Prostate gland (tissue), 2 donors: Measurements from ENCODE around the gene BAIAP2L1. TPM values are rescaled to one million over a fixed set of nuclear protein-coding genes. Genes with fewer than 3 reads are reported as not detected.

Experiments
- DNase-seq: peaks from one replicate; pipeline ENCODE4 v3.0.0-alpha.2; 2019; ENCODE audit warnings: low spot score
- H3K27ac ChIP-seq, 2 donors: fragments of 200-600 bp; sonication (generic); 2 replicates each; pipeline ENCODE4 v1.5.1; 2017 to 2019
- H3K27me3 ChIP-seq: fragments of 200-600 bp; sonication (generic); replicated peaks from 2 replicates; pipeline ENCODE4 v1.5.1; 2019; ENCODE audit not compliant: insufficient read depth
- H3K36me3 ChIP-seq, 2 donors: fragments of 200-600 bp; sonication (generic); 1 replicate in 1 of 2; 2 replicates in 1 of 2; pipeline versions ENCODE4 v1.5.1 to v1.8.1; 2017 to 2019
- H3K4me1 ChIP-seq: fragments of 200-600 bp; sonication (generic); replicated peaks from 2 replicates; pipeline ENCODE4 v1.5.1; 2019
- H3K4me3 ChIP-seq, 2 donors: fragments of 200-600 bp; sonication (generic); 2 replicates each; pipeline ENCODE4 v1.5.1; 2017 to 2019
- H3K9me3 ChIP-seq: fragments of 200-600 bp; sonication (generic); 2 replicates; pipeline ENCODE4 v1.5.1; 2017
- POLR2A ChIP-seq: fragments of 450-650 bp; IDR thresholded peaks from one replicate; pipeline ENCODE4 v1.6.1; 2016; ENCODE audit warnings: antibody characterized with exemption, mild to moderate bottlenecking
- POLR2AphosphoS5 ChIP-seq: sonication (generic); formaldehyde crosslinking; IDR thresholded peaks from one replicate; pipeline ENCODE4 v1.6.1; 2017; ENCODE audit warnings: antibody characterized with exemption
- WGBS: methylation state at CpG from one replicate; pipeline ENCODE4 v1.1.5; 2018; 5-methylcytosine and 5-hydroxymethylcytosine counted together
- intact Hi-C: fragments of 100-400 bp; cut with DNase I; formaldehyde crosslinking; loops from one replicate; pipeline ENCODE4 v1.14.2; 2022
- total RNA-seq, 2 donors: library from RNA; depleted of rRNA; stranded (reverse); fragments of >200 nt; gene quantifications; one replicate each; pipeline ENCODE4 v1.1.0, GENCODE V29; 2016
- TF ChIP-seq, protein P1 (sequence below), 4 experiments: fragments of 200-600 bp in 2 of 4; fragments of 450-650 bp in 2 of 4; sonication (generic) in 2 of 4; IDR thresholded peaks; 1 replicate in 3 of 4; 2 replicates in 1 of 4; pipeline ENCODE4 v1.5.1; 2016 to 2019; ENCODE audit warnings: antibody characterized with exemption in 4 of 4, mild to moderate bottlenecking in 2 of 4, moderate library complexity in 2 of 4

Gene BAIAP2L1
- total RNA-seq, 2 donors from 2014 or later: 24.7 to 41.6 TPM

DNA sequence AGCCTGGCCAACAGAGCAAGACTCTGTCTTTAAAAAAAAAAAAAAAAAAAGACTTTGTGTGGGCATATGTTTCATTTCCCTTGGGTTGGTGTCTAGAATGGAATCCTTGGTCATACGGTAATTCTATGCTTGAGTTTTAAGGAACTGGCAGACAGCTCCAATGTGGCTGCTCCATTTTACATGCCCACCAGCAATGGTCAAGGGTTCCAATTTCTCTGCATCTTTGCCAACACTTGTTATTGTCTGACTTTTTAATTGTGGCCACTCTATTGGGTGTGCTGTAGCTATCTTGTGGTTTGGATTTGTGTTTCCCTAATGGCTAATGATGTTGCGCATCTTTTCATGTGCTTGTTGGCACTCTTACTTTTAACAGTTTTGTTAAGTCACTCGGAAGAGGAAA, 61.8 kb downstream of the BAIAP2L1 start:
- DNase-seq: no peak
- intact Hi-C loops: no loop called here
- Histone ChIP-seq H3K4me1 (no peaks in the 10 kb centered on the region), H3K27ac (no peak overlapping the region), H3K36me3 (no peaks in the 10 kb centered on the region), H3K4me3 (no peak overlapping the region), H3K9me3 (no peaks in the 10 kb centered on the region), H3K27me3 (no peaks in the 10 kb centered on the region)
- WGBS: 94% methylated on average over 3 of the region's 3 CpGs
- TF ChIP-seq POLR2A (no peak), POLR2AphosphoS5 (no peak)
- TF ChIP-seq, protein P1, sequence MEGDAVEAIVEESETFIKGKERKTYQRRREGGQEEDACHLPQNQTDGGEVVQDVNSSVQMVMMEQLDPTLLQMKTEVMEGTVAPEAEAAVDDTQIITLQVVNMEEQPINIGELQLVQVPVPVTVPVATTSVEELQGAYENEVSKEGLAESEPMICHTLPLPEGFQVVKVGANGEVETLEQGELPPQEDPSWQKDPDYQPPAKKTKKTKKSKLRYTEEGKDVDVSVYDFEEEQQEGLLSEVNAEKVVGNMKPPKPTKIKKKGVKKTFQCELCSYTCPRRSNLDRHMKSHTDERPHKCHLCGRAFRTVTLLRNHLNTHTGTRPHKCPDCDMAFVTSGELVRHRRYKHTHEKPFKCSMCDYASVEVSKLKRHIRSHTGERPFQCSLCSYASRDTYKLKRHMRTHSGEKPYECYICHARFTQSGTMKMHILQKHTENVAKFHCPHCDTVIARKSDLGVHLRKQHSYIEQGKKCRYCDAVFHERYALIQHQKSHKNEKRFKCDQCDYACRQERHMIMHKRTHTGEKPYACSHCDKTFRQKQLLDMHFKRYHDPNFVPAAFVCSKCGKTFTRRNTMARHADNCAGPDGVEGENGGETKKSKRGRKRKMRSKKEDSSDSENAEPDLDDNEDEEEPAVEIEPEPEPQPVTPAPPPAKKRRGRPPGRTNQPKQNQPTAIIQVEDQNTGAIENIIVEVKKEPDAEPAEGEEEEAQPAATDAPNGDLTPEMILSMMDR (IDR thresholded peaks at IDR 0.05): no peak

- 94% methylated on average over 6 of the region's 6 CpGs for WGBS
- intact Hi-C loops: no loop called here
- Histone ChIP-seq H3K27me3 (no peaks in the 10 kb centered on the region), H3K36me3 (no peaks in the 10 kb centered on the region), H3K27ac (no peak overlapping the region), H3K4me1 (no peaks in the 10 kb centered on the region), H3K9me3 (no peaks in the 10 kb centered on the region), H3K4me3 (no peak overlapping the region)
- DNase-seq: no peak
- TF ChIP-seq, protein P1 (IDR thresholded peaks at IDR 0.05): no peak
- no peak for TF ChIP-seq POLR2AphosphoS5
- no peak for TF ChIP-seq POLR2A
These were observed 62.4 kb downstream of the BAIAP2L1 start for GRCh38 chr7:98338441-98338840.

DNA sequence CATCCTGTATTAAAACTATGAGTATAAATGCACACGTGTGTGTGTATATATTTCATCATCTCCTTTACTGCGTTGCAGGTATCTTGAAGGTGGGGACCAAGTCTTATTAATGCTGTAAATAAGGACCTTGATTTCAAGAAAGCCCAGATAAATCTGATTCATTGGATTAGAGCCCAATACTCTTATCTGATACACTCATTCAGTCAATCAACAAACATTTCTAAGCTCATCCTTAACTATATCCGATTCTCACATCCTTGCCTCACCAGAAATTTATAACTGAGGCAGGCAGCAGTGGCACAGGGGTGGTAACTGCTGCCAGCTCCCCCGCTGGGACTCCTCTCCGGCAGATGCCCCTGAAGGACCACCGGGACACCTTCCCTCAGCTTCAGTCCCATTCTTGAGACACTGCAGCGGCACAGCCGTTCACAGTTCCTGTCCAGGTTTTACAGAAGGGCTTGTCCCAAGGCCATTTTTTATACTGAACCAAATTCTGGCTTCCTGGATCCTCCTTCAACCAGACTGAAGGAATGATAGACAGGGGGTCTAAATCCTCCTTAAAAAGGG, 65.4 kb downstream of the BAIAP2L1 start:
- intact Hi-C loops: no loop called here
- WGBS: 94% methylated on average over 8 of the region's 8 CpGs
- H3K27me3 ChIP-seq: no peaks in the 10 kb centered on the region
- H3K36me3 ChIP-seq: no peaks in the 10 kb centered on the region
- H3K4me1 ChIP-seq: no peaks in the 10 kb centered on the region
- no peak overlapping the region for H3K4me3 ChIP-seq
- H3K9me3 ChIP-seq: no peaks in the 10 kb centered on the region
- TF ChIP-seq, protein P1 (IDR thresholded peaks at IDR 0.05): no peak
- no peak for TF ChIP-seq POLR2A
- TF ChIP-seq POLR2AphosphoS5: no peak
- no peak for DNase-seq
- H3K27ac ChIP-seq: no peak overlapping the region

DNA sequence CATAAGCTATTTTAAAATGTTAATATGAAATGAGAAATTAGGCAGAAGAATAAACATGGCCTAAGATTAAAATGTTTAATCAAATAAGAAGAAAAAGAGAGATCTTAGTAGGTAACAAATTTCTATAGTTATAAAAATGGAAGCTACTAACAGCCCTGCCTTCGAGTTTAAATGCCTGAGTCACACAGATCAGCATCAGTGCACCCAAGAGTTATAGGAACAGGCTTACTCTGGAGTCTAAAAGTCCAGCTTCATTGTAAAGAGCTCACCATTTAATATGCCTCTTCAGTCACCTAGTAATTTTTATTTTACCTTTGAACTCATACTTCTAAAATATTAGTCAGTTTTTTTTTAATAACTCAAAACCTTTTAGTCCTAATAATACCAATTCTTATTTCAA, 66.8 kb downstream of the BAIAP2L1 start:
- no peak overlapping the region for H3K27ac ChIP-seq
- DNase-seq: no peak
- no peaks in the 10 kb centered on the region for H3K36me3 ChIP-seq
- no peak for TF ChIP-seq POLR2A
- TF ChIP-seq, protein P1 (IDR thresholded peaks at IDR 0.05): no peak
- no peak for TF ChIP-seq POLR2AphosphoS5
- H3K27me3 ChIP-seq: no peaks in the 10 kb centered on the region
- intact Hi-C loops: no loop called here
- H3K4me3 ChIP-seq: no peak overlapping the region
- no peaks in the 10 kb centered on the region for H3K9me3 ChIP-seq
- no peaks in the 10 kb centered on the region for H3K4me1 ChIP-seq
- 57% methylated on average over 1 of the region's 1 CpG for WGBS

- intact Hi-C loops: no loop called here
- H3K36me3 ChIP-seq: no peaks in the 10 kb centered on the region
- 88% methylated on average over 5 of the region's 5 CpGs for WGBS
- H3K4me3 ChIP-seq: no peak overlapping the region
- H3K27me3 ChIP-seq: no peaks in the 10 kb centered on the region
- H3K27ac ChIP-seq: no peak overlapping the region
- H3K9me3 ChIP-seq: no peaks in the 10 kb centered on the region
- no peak for DNase-seq
- H3K4me1 ChIP-seq: no peaks in the 10 kb centered on the region
- TF ChIP-seq, protein P1 (IDR thresholded peaks at IDR 0.05): no peak
- TF ChIP-seq POLR2AphosphoS5 (no peak), POLR2A (no peak)
These were observed 69.9 kb downstream of the BAIAP2L1 start for GRCh38 chr7:98330926-98331529.
